ENCODE results near the gene CFAP45. TPM values are rescaled to one million over a fixed set of nuclear protein-coding genes. Genes with fewer than 3 reads are reported as not detected.

Gene CFAP45
- total and polyA plus RNA-seq, 9 of the 15 experiments (the other 6 are each of a cell fraction or from before 2014, with no cell fraction given) = 0.65 to 2.4 (median 1.5) TPM

DNA sequence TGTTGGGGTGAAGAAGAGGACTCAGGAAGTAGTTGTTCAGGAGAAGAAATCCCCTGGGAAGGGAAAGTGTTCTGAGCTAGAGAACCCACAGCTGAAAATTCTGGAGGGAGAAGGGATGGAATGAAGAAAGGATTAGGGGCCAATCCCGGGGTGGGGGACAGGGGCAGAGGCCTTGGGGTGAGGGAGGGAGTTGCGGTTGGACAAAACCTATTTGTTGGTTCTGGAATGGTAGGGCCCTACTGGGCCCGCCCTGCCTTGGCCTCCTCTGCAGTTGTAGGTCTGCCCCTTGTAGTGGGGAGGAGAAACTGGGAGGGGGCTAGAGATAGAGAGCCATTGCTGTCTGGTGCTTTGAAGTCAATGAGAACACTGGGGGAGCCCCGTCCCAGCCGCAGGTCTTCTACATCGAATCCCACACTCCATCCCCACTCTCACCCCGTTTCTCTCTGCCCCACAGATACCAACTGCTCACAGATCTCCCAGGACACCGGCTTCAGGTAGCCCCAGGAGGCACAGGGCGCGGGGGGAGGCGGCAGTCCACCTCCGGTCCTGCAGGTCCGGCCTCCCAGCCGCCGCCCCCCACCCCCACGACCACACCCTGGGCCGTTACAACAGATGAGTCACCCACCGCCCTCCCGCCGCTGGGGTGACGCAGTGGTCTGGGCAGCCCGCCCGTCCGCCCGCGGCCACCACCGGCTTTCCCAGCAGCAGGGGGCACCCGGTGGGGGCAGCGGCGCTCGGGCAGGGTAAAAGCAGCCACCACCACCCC, 24.2 kb upstream of the CFAP45 start (continued):
- no peak for TF ChIP-seq CSDE1 (IDR thresholded peaks at IDR 0.05)
- no peak for TF ChIP-seq SIN3B (IDR thresholded peaks at IDR 0.05; ENCODE audit: low read depth)
- no peak for TF ChIP-seq ZNF224 (CRISPR knock-in tag; IDR thresholded peaks at IDR 0.05)
- peak; percentile 79 for TF ChIP-seq ARID1B (IDR thresholded peaks at IDR 0.05)
- peak; percentile 70 for TF ChIP-seq MTA3 (IDR thresholded peaks at IDR 0.05; ENCODE audit: borderline replicate concordance)
- TF ChIP-seq DPF2 (IDR thresholded peaks at IDR 0.05) = peak; percentile 67
- no peak for TF ChIP-seq BRCA1 (IDR thresholded peaks at IDR 0.05)
- no peak for TF ChIP-seq BRCA1 (CRISPR knock-in tag; IDR thresholded peaks at IDR 0.05)
- peak; percentile 57; the same call in 1 of the 2 replicates for TF ChIP-seq GATAD2B (IDR thresholded peaks at IDR 0.05; ENCODE audit: borderline replicate concordance)
- peak; percentile 85 for TF ChIP-seq NCOR1 (IDR thresholded peaks at IDR 0.05)
- no peak for TF ChIP-seq ADNP (tag; IDR thresholded peaks at IDR 0.05)
- no peak for TF ChIP-seq MAFG (tag; conservative IDR thresholded peaks at IDR 0.05)
- TF ChIP-seq TAF15 (IDR thresholded peaks at IDR 0.05; ENCODE audit: low read depth, low read length) = no peak
- TF ChIP-seq SNIP1 (IDR thresholded peaks at IDR 0.05; ENCODE audit: low read depth) = no peak
- no peak for TF ChIP-seq ID3 (CRISPR knock-in tag; IDR thresholded peaks at IDR 0.05)
- TF ChIP-seq ID3 (tag; IDR thresholded peaks at IDR 0.05) = no peak
- TF ChIP-seq U2AF2 (optimal IDR thresholded peaks at IDR 0.05; ENCODE audit: low read depth, low read length) = no peak
- TF ChIP-seq ZNF23 (CRISPR knock-in tag; IDR thresholded peaks at IDR 0.05) = no peak
- TF ChIP-seq CBX8 (IDR thresholded peaks at IDR 0.05; ENCODE audit: borderline replicate concordance, extremely low read depth, low read depth, low read length, poor library complexity, severe bottlenecking) = no peak
- TF ChIP-seq, protein P1, sequence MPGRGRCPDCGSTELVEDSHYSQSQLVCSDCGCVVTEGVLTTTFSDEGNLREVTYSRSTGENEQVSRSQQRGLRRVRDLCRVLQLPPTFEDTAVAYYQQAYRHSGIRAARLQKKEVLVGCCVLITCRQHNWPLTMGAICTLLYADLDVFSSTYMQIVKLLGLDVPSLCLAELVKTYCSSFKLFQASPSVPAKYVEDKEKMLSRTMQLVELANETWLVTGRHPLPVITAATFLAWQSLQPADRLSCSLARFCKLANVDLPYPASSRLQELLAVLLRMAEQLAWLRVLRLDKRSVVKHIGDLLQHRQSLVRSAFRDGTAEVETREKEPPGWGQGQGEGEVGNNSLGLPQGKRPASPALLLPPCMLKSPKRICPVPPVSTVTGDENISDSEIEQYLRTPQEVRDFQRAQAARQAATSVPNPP (IDR thresholded peaks at IDR 0.05; ENCODE audit: borderline replicate concordance, insufficient read depth, insufficient read length) = no peak
- no peak for TF ChIP-seq GATA2 (CRISPR knock-in tag; IDR thresholded peaks at IDR 0.05)
- TF ChIP-seq HNRNPL (IDR thresholded peaks at IDR 0.05; ENCODE audit: low read depth, low read length) = peak; percentile 95
- TF ChIP-seq ZNF124 (CRISPR knock-in tag; IDR thresholded peaks at IDR 0.05) = no peak
- TF ChIP-seq TAF1 (IDR thresholded peaks at IDR 0.05; ENCODE audit: control insufficient read depth, extremely low read depth, insufficient read depth, low read length, severe bottlenecking) = peak; percentile 71
- TF ChIP-seq, protein P2, sequence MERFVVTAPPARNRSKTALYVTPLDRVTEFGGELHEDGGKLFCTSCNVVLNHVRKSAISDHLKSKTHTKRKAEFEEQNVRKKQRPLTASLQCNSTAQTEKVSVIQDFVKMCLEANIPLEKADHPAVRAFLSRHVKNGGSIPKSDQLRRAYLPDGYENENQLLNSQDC (CRISPR knock-in tag; IDR thresholded peaks at IDR 0.05) = no peak
- TF ChIP-seq FOXJ3 (CRISPR knock-in tag; IDR thresholded peaks at IDR 0.05) = no peak
- no peak for TF ChIP-seq ZNF780A (CRISPR knock-in tag; IDR thresholded peaks at IDR 0.05)

Data from K562 (cell line).